Measurements from ENCODE around the gene MN1.

GRCh38 chr22:27804470-27805297 lies 3.1 kb upstream of the MN1 start:
- TF ChIP-seq CTCF (IDR thresholded peaks at IDR 0.05; ENCODE audit: control extremely low read depth in 1 of 3, insufficient read depth in 1 of 3, low read depth in 1 of 3, low read length in 3 of 3) (peak; percentile 74 to 81 (median 80)), SP4 (IDR thresholded peaks at IDR 0.05; ENCODE audit: low read length) (no peak)
